ENCODE measurements around the gene KLHL30.

The KLHL30 gene

GRCh38 chr2:238142382-238143205 is 4.1 kb downstream of the KLHL30 start (continued):
- no peak for TF ChIP-seq TOX (CRISPR knock-in tag; IDR thresholded peaks at IDR 0.05; ENCODE audit: borderline replicate concordance)

DNA sequence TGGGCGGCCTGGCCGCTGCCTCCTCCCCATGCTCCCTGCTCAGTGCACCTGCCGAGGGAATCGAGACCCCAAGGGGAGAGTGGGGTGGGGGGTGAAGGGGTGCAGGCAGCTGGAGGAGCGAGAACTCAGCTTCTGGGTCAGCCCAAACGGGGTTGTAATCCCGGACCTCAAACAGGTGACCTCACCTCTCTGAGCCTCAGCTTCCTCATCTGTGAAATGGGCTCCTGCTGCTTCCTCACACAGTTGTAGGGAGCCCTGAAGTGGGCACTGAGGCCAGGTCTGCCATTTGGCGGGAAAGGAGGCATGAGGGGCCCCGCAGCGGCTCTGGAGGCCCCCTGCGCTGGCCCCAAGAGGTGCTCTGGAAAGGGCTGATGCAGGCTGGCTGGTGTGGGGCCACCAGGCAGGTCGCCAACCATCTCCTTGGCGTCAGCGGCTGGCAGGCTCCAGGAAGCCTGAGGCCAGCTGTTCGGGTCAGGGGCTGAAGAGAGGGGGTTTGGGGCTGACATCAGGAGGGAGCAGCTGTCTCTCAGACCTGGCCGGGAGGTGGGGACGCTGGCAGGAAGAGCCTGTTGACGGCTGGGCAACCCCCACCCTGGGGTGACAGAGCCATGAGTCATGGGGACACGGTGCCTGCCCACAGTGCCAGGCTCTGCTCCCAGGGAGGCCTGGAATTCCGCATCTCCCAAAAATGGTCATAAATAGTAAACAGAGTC is 4.9 kb downstream of the KLHL30 start:
- ATAC-seq, result peak; percentile 62

DNA sequence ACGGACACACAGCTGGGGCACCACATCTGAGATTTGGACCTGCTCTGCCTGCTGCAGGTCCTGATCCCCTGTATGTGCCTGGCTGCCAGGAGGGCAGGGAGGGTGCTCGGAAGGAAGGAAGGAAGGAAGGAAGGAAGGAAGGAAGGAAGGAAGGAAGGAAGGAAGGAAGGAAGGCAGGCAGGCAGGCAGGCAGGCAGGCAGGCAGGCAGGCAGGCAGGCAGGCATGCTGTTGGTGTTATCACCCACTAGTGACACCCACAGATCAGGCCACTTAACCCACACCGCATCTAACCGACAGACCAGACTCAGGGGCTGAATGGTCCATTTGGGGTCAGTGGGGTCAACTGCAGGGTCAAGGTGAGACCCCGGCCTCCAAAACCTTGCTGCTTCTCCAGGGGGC is 5.8 kb downstream of the KLHL30 start:
- no peak for ATAC-seq
- TF ChIP-seq TCF4 (CRISPR knock-in tag; IDR thresholded peaks at IDR 0.05; ENCODE audit: borderline replicate concordance) (no peak), OSR1 (CRISPR knock-in tag; IDR thresholded peaks at IDR 0.05) (no peak), SNAI2 (CRISPR knock-in tag; IDR thresholded peaks at IDR 0.05) (no peak), BACH2 (CRISPR knock-in tag; IDR thresholded peaks at IDR 0.05; ENCODE audit: borderline replicate concordance) (no peak), ZFP3 (CRISPR knock-in tag; IDR thresholded peaks at IDR 0.05) (no peak), ZNF70 (CRISPR knock-in tag; IDR thresholded peaks at IDR 0.05) (no peak), ARNTL (CRISPR knock-in tag; IDR thresholded peaks at IDR 0.05; ENCODE audit: borderline replicate concordance, low read depth) (no peak), PATZ1 (CRISPR knock-in tag; IDR thresholded peaks at IDR 0.05; ENCODE audit: borderline replicate concordance) (no peak), PPARA (CRISPR knock-in tag; IDR thresholded peaks at IDR 0.05; ENCODE audit: borderline replicate concordance) (no peak), ZFP30 (CRISPR knock-in tag; IDR thresholded peaks at IDR 0.05) (no peak), TOX (CRISPR knock-in tag; IDR thresholded peaks at IDR 0.05; ENCODE audit: borderline replicate concordance) (no peak), GLIS3 (CRISPR knock-in tag; IDR thresholded peaks at IDR 0.05) (no peak), TSHZ2 (CRISPR knock-in tag; IDR thresholded peaks at IDR 0.05) (no peak), ESRRG (CRISPR knock-in tag; IDR thresholded peaks at IDR 0.05) (no peak), ISL1 (CRISPR knock-in tag; IDR thresholded peaks at IDR 0.05) (no peak), RARB (CRISPR knock-in tag; IDR thresholded peaks at IDR 0.05) (no peak), CSDC2 (CRISPR knock-in tag; IDR thresholded peaks at IDR 0.05) (no peak)
- TF ChIP-seq, protein P1, sequence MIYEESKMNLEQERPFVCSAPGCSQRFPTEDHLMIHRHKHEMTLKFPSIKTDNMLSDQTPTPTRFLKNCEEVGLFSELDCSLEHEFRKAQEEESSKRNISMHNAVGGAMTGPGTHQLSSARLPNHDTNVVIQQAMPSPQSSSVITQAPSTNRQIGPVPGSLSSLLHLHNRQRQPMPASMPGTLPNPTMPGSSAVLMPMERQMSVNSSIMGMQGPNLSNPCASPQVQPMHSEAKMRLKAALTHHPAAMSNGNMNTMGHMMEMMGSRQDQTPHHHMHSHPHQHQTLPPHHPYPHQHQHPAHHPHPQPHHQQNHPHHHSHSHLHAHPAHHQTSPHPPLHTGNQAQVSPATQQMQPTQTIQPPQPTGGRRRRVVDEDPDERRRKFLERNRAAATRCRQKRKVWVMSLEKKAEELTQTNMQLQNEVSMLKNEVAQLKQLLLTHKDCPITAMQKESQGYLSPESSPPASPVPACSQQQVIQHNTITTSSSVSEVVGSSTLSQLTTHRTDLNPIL (CRISPR knock-in tag; IDR thresholded peaks at IDR 0.05; ENCODE audit: low read depth), result no peak
- TF ChIP-seq, protein P2, sequence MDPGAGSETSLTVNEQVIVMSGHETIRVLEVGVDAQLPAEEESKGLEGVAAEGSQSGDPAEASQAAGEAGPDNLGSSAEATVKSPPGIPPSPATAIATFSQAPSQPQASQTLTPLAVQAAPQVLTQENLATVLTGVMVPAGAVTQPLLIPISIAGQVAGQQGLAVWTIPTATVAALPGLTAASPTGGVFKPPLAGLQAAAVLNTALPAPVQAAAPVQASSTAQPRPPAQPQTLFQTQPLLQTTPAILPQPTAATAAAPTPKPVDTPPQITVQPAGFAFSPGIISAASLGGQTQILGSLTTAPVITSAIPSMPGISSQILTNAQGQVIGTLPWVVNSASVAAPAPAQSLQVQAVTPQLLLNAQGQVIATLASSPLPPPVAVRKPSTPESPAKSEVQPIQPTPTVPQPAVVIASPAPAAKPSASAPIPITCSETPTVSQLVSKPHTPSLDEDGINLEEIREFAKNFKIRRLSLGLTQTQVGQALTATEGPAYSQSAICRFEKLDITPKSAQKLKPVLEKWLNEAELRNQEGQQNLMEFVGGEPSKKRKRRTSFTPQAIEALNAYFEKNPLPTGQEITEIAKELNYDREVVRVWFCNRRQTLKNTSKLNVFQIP (CRISPR knock-in tag; IDR thresholded peaks at IDR 0.05; ENCODE audit: borderline replicate concordance, low read depth), result no peak
- TF ChIP-seq, protein P3, sequence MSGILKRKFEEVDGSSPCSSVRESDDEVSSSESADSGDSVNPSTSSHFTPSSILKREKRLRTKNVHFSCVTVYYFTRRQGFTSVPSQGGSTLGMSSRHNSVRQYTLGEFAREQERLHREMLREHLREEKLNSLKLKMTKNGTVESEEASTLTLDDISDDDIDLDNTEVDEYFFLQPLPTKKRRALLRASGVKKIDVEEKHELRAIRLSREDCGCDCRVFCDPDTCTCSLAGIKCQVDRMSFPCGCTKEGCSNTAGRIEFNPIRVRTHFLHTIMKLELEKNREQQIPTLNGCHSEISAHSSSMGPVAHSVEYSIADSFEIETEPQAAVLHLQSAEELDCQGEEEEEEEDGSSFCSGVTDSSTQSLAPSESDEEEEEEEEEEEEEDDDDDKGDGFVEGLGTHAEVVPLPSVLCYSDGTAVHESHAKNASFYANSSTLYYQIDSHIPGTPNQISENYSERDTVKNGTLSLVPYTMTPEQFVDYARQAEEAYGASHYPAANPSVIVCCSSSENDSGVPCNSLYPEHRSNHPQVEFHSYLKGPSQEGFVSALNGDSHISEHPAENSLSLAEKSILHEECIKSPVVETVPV (CRISPR knock-in tag; IDR thresholded peaks at IDR 0.05), result no peak

More for the DNA sequence above, 4.9 kb downstream of the KLHL30 start:
- TF ChIP-seq TCF4 (CRISPR knock-in tag; IDR thresholded peaks at IDR 0.05; ENCODE audit: borderline replicate concordance) (no peak), SNAI2 (CRISPR knock-in tag; IDR thresholded peaks at IDR 0.05) (no peak), RARB (CRISPR knock-in tag; IDR thresholded peaks at IDR 0.05) (no peak), ISL1 (CRISPR knock-in tag; IDR thresholded peaks at IDR 0.05) (no peak), ZFP30 (CRISPR knock-in tag; IDR thresholded peaks at IDR 0.05) (no peak), ESRRG (CRISPR knock-in tag; IDR thresholded peaks at IDR 0.05) (no peak), BACH2 (CRISPR knock-in tag; IDR thresholded peaks at IDR 0.05; ENCODE audit: borderline replicate concordance) (no peak)
- TF ChIP-seq, protein P2 (CRISPR knock-in tag; IDR thresholded peaks at IDR 0.05; ENCODE audit: borderline replicate concordance, low read depth), result no peak
- TF ChIP-seq, protein P3 (CRISPR knock-in tag; IDR thresholded peaks at IDR 0.05), result no peak

Measured in SK-N-SH treated with all-trans-retinoic acid at 6 μM for 48 hours (cell line).